SIG-M5 treated with dmso at 0.1 percent for 504 hours (cell line): ENCODE measurements around the gene ERCC1.
A peak's percentile ranks its signal among the peaks of the same experiment; 100 is the strongest.

ENCODE experiments used
- DNase-seq: peaks from one replicate; lab custom pipeline; 2025; ENCODE audit not compliant: unreplicated experiment; lab: John Stamatoyannopoulos, UW

ERCC1 gene

GRCh38 chr19:45406226-45407090 lies 17.3 kb downstream of the ERCC1 start, which contains the start of gene POLR1G:
POLR1G (plus strand) TSS chr19:45406644; CDS start chr19:45406697, 53 bp downstream.
- peak; percentile 88 for DNase-seq

GRCh38 chr19:45405435-45406225 lies 18.1 kb downstream of the ERCC1 start:
- peak; percentile 87 for DNase-seq

- DNase-seq = no peak
Measured at GRCh38 chr19:45404557-45405434, 18.9 kb downstream of the ERCC1 start, which contains the start of gene PPP1R13L. PPP1R13L (minus strand) TSS chr19:45405069; CDS start chr19:45398318, 6,751 bp downstream.

GRCh38 chr19:45403781-45404556 lies 19.7 kb downstream of the ERCC1 start:
- DNase-seq = peak; percentile 40

GRCh38 chr19:45403272-45403671 lies 20.4 kb downstream of the ERCC1 start:
- no peak for DNase-seq

GRCh38 chr19:45402298-45403061 lies 21.2 kb downstream of the ERCC1 start:
- DNase-seq = no peak

GRCh38 chr19:45401815-45402214 lies 21.9 kb downstream of the ERCC1 start:
- no peak for DNase-seq

GRCh38 chr19:45400192-45400591 lies 23.5 kb downstream of the ERCC1 start:
- DNase-seq = no peak

- DNase-seq = no peak
Measured at GRCh38 chr19:45395821-45396617, 27.7 kb downstream of the ERCC1 start.

GRCh38 chr19:45391871-45392665 lies 31.6 kb downstream of the ERCC1 start:
- DNase-seq = no peak

- peak; percentile 42 for DNase-seq
Measured at GRCh38 chr19:45391346-45391745, 32.4 kb downstream of the ERCC1 start.

- no peak for DNase-seq
Measured at GRCh38 chr19:45385392-45386221, 38.1 kb downstream of the ERCC1 start.

GRCh38 chr19:45382426-45382825 lies 41.3 kb downstream of the ERCC1 start:
- no peak for DNase-seq

- DNase-seq = no peak
Measured at GRCh38 chr19:45380107-45380506, 43.6 kb downstream of the ERCC1 start.

- no peak for DNase-seq
Measured at GRCh38 chr19:45376045-45376724, 47.5 kb downstream of the ERCC1 start.
